Mesendoderm (in vitro differentiated cells): ENCODE results near the gene PRR5L.
A peak's percentile ranks its signal among the peaks of the same experiment; 100 is the strongest.

Experiments
- DNase-seq: peaks from one replicate; pipeline ENCODE4 v3.0.0; 2013
- H2AK5ac ChIP-seq: 2 replicates; pipeline ENCODE4 v1.6.1; 2013; ENCODE audit warnings: low read length, inconsistent platforms
- H2BK120ac ChIP-seq: 2 replicates; pipeline ENCODE4 v1.6.1; 2013; ENCODE audit warnings: low read depth, mild to moderate bottlenecking, low read length, moderate library complexity, mixed read lengths
- H2BK15ac ChIP-seq: replicated peaks from 2 replicates; pipeline ENCODE4 v1.6.1; 2013; ENCODE audit warnings: low read depth, mild to moderate bottlenecking, moderate library complexity
- H2BK5ac ChIP-seq: 2 replicates; pipeline ENCODE4 v1.6.1; 2013; ENCODE audit warnings: low read length, inconsistent platforms
- H3K18ac ChIP-seq: 2 replicates; pipeline ENCODE4 v1.6.1; 2013; ENCODE audit warnings: mild to moderate bottlenecking, low read length, mixed read lengths
- H3K23ac ChIP-seq: one replicate; pipeline ENCODE4 v1.6.1; 2013; ENCODE audit warnings: low read length
- H3K27ac ChIP-seq: 2 replicates; pipeline ENCODE4 v1.5.1; 2013; ENCODE audit warnings: low read depth, mild to moderate bottlenecking, inconsistent platforms, low read length, moderate library complexity
- H3K27me3 ChIP-seq: 2 replicates; pipeline ENCODE4 v1.6.1; 2013; ENCODE audit warnings: low read length, control low read depth, mild to moderate bottlenecking, inconsistent platforms; ENCODE audit not compliant: insufficient read depth, poor library complexity
- H3K36me3 ChIP-seq: 2 replicates; pipeline ENCODE4 v1.6.1; 2013; ENCODE audit warnings: low read length, inconsistent platforms; ENCODE audit not compliant: control insufficient read depth, insufficient read depth
- H3K4ac ChIP-seq: one replicate; pipeline ENCODE4 v1.6.1; 2013; ENCODE audit warnings: low read depth, mild to moderate bottlenecking, low read length, moderate library complexity
- H3K4me1 ChIP-seq: 2 replicates; pipeline ENCODE4 v1.6.1; 2013; ENCODE audit warnings: low read depth, low read length, inconsistent platforms; ENCODE audit not compliant: control insufficient read depth
- H3K4me2 ChIP-seq: 2 replicates; pipeline ENCODE4 v1.6.1; 2013; ENCODE audit warnings: low read length
- H3K4me3 ChIP-seq: 2 replicates; pipeline ENCODE4 v1.5.1; 2013; ENCODE audit warnings: mild to moderate bottlenecking, low read length
- H3K56ac ChIP-seq: one replicate; pipeline ENCODE4 v1.6.1; 2013; ENCODE audit warnings: low read length
- H3K79me1 ChIP-seq: 2 replicates; pipeline ENCODE4 v1.6.1; 2013; ENCODE audit warnings: low read length, inconsistent platforms
- H3K79me2 ChIP-seq: 2 replicates; pipeline ENCODE4 v1.6.1; 2013; ENCODE audit warnings: mild to moderate bottlenecking, low read length; ENCODE audit not compliant: control insufficient read depth, insufficient read depth
- H3K9ac ChIP-seq: 2 replicates; pipeline ENCODE4 v1.6.1; 2013; ENCODE audit warnings: low read length, inconsistent platforms
- H4K5ac ChIP-seq: one replicate; pipeline ENCODE4 v1.6.1; 2013; ENCODE audit warnings: low read length
- H4K8ac ChIP-seq: one replicate; pipeline ENCODE4 v1.6.1; 2013; ENCODE audit warnings: low read depth, mild to moderate bottlenecking, control low read depth, low read length, moderate library complexity
- WGBS: extraction: QIAGEN DNeasy Blood & Tissue Kit; methylation state at CpG from one replicate; pipeline ENCODE4 v1.1.7; 2013; ENCODE audit warnings: low lambda C conversion rate, missing lambda C conversion rate; ENCODE audit not compliant: insufficient coverage; ENCODE audit errors: extremely low coverage; 5-methylcytosine and 5-hydroxymethylcytosine counted together

PRR5L gene

GRCh38 chr11:36372101-36372771, 76.1 kb downstream of the PRR5L start:
- Histone ChIP-seq H3K4me2 (no peak overlapping the region), H2BK15ac (no peak overlapping the region), H3K18ac (no peak overlapping the region), H3K56ac (no peak overlapping the region), H3K79me2 (no peaks in the 10 kb centered on the region), H2AK5ac (no peak overlapping the region), H3K4me1 (peaks cover 5% of the 10 kb centered on the region), H2BK120ac (no peak overlapping the region), H2BK5ac (no peak overlapping the region), H3K79me1 (no peaks in the 10 kb centered on the region), H3K9ac (no peak overlapping the region), H4K5ac (no peak overlapping the region), H3K4ac (no peak overlapping the region), H3K36me3 (no peaks in the 10 kb centered on the region), H3K23ac (no peak overlapping the region), H3K27me3 (peaks cover 2% of the 10 kb centered on the region), H3K27ac (no peak overlapping the region), H4K8ac (no peak overlapping the region), H3K4me3 (no peak overlapping the region)
- WGBS, result 100% methylated on average over 1 of the region's 6 CpGs
- no peak for DNase-seq

- Histone ChIP-seq H3K9ac (no peak overlapping the region), H3K56ac (no peak overlapping the region), H3K27me3 (peaks cover 2% of the 10 kb centered on the region), H3K4ac (no peak overlapping the region), H3K23ac (no peak overlapping the region), H3K4me2 (no peak overlapping the region), H3K36me3 (no peaks in the 10 kb centered on the region), H3K4me3 (no peak overlapping the region), H3K18ac (no peak overlapping the region), H4K8ac (no peak overlapping the region), H3K27ac (no peak overlapping the region), H3K79me1 (no peaks in the 10 kb centered on the region), H3K4me1 (peaks cover 5% of the 10 kb centered on the region), H3K79me2 (no peaks in the 10 kb centered on the region), H2BK5ac (no peak overlapping the region), H2BK15ac (no peak overlapping the region), H4K5ac (no peak overlapping the region), H2BK120ac (no peak overlapping the region), H2AK5ac (no peak overlapping the region)
- no peak for DNase-seq
- WGBS, result no CpG with 5 or more reads among the region's 6 CpGs
Measured at GRCh38 chr11:36373016-36374010, 77.2 kb downstream of the PRR5L start.

GRCh38 chr11:36374726-36375125, 78.6 kb downstream of the PRR5L start:
- Histone ChIP-seq H4K5ac (no peak overlapping the region), H3K79me2 (no peaks in the 10 kb centered on the region), H3K9ac (no peak overlapping the region), H3K27ac (no peak overlapping the region), H3K4me2 (no peak overlapping the region), H3K18ac (no peak overlapping the region), H3K4me1 (peaks cover 5% of the 10 kb centered on the region), H3K79me1 (no peaks in the 10 kb centered on the region), H4K8ac (no peak overlapping the region), H3K36me3 (no peaks in the 10 kb centered on the region), H3K56ac (no peak overlapping the region), H3K4me3 (no peak overlapping the region), H2AK5ac (no peak overlapping the region), H2BK5ac (no peak overlapping the region), H2BK15ac (no peak overlapping the region), H3K23ac (no peak overlapping the region), H3K4ac (no peak overlapping the region), H2BK120ac (no peak overlapping the region), H3K27me3 (peaks cover 2% of the 10 kb centered on the region)
- WGBS, result no CpG with 5 or more reads among the region's 4 CpGs
- DNase-seq, result peak; percentile 42

GRCh38 chr11:36375353-36376008, 79.4 kb downstream of the PRR5L start:
- Histone ChIP-seq H3K4me3 (no peak overlapping the region), H3K56ac (peak overlapping the region; percentile 82)
- WGBS, result no CpG with 5 or more reads among the region's 9 CpGs

GRCh38 chr11:36376009-36376887, 80.2 kb downstream of the PRR5L start:
- Histone ChIP-seq H3K9ac (peak overlapping the region; percentile 65), H2AK5ac (no peak overlapping the region), H3K4me2 (peak overlapping the region; percentile 61), H3K4me3 (peak overlapping the region; percentile 44), H3K18ac (peak overlapping the region; percentile 18), H3K23ac (no peak overlapping the region), H3K79me2 (no peaks in the 10 kb centered on the region), H3K56ac (peak overlapping the region; percentile 82), H2BK5ac (no peak overlapping the region), H4K8ac (no peak overlapping the region), H3K4me1 (peaks cover 3% of the 10 kb centered on the region), H3K36me3 (no peaks in the 10 kb centered on the region), H2BK15ac (no peak overlapping the region), H3K4ac (no peak overlapping the region), H2BK120ac (no peak overlapping the region), H3K79me1 (no peaks in the 10 kb centered on the region), H3K27ac (no peak overlapping the region), H3K27me3 (peaks cover 2% of the 10 kb centered on the region), H4K5ac (no peak overlapping the region)
- WGBS, result no CpG with 5 or more reads among the region's 55 CpGs
- DNase-seq, result peak; percentile 56

More at GRCh38 chr11:36375353-36376008, 79.4 kb downstream of the PRR5L start:
- no peak overlapping the region for H2BK120ac ChIP-seq
- peak overlapping the region; percentile 50 for H3K9ac ChIP-seq
- H3K4ac ChIP-seq, result no peak overlapping the region
- H3K4me1 ChIP-seq, result peaks cover 5% of the 10 kb centered on the region
- no peaks in the 10 kb centered on the region for H3K36me3 ChIP-seq
- H2BK5ac ChIP-seq, result no peak overlapping the region
- H3K27me3 ChIP-seq, result peaks cover 2% of the 10 kb centered on the region
- no peak overlapping the region for H4K8ac ChIP-seq
- no peak for DNase-seq
- no peak overlapping the region for H4K5ac ChIP-seq
- peak overlapping the region; percentile 61 for H3K4me2 ChIP-seq
- peak overlapping the region; percentile 41 for H2BK15ac ChIP-seq
- no peak overlapping the region for H2AK5ac ChIP-seq
- no peak overlapping the region for H3K23ac ChIP-seq
- no peak overlapping the region for H3K27ac ChIP-seq
- H3K18ac ChIP-seq, result peak overlapping the region; percentile 18
- H3K79me2 ChIP-seq, result no peaks in the 10 kb centered on the region
- H3K79me1 ChIP-seq, result no peaks in the 10 kb centered on the region
